ENCODE results near the gene TPT1.

GRCh38 chr13:45384474-45385174 lies 43.6 kb upstream of the TPT1 start:
- TF ChIP-seq YY1 (IDR thresholded peaks at IDR 0.05; ENCODE audit: low read depth): no peak
- no peak for TF ChIP-seq FOSL2 (IDR thresholded peaks at IDR 0.05; ENCODE audit: borderline replicate concordance, low read depth)
- TF ChIP-seq, protein P1, sequence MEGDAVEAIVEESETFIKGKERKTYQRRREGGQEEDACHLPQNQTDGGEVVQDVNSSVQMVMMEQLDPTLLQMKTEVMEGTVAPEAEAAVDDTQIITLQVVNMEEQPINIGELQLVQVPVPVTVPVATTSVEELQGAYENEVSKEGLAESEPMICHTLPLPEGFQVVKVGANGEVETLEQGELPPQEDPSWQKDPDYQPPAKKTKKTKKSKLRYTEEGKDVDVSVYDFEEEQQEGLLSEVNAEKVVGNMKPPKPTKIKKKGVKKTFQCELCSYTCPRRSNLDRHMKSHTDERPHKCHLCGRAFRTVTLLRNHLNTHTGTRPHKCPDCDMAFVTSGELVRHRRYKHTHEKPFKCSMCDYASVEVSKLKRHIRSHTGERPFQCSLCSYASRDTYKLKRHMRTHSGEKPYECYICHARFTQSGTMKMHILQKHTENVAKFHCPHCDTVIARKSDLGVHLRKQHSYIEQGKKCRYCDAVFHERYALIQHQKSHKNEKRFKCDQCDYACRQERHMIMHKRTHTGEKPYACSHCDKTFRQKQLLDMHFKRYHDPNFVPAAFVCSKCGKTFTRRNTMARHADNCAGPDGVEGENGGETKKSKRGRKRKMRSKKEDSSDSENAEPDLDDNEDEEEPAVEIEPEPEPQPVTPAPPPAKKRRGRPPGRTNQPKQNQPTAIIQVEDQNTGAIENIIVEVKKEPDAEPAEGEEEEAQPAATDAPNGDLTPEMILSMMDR (IDR thresholded peaks at IDR 0.05): no peak
- no peak for TF ChIP-seq RFX5 (IDR thresholded peaks at IDR 0.05; ENCODE audit: low read length)
- TF ChIP-seq POLR2AphosphoS5 (IDR thresholded peaks at IDR 0.05; ENCODE audit: low read depth, low read length): no peak
- no peak for TF ChIP-seq RAD21 (IDR thresholded peaks at IDR 0.05; ENCODE audit: low read length)
- no peak for TF ChIP-seq JUND (IDR thresholded peaks at IDR 0.05)
- TF ChIP-seq TAF1 (IDR thresholded peaks at IDR 0.05; ENCODE audit: borderline replicate concordance, low read depth, low read length): no peak
